ENCODE data around the gene TRAP1. TPM values are rescaled to one million over a fixed set of nuclear protein-coding genes. Genes with fewer than 3 reads are reported as not detected.
"Not testable (repeated sequence)": the region's sequence is repeated elsewhere in the genome, so short reads cannot be mapped to it uniquely, and the experiment has no call there.

The TRAP1 gene
- total and polyA plus RNA-seq, 10 donors, result 33.7 to 97.1 (median 53.1) TPM

DNA sequence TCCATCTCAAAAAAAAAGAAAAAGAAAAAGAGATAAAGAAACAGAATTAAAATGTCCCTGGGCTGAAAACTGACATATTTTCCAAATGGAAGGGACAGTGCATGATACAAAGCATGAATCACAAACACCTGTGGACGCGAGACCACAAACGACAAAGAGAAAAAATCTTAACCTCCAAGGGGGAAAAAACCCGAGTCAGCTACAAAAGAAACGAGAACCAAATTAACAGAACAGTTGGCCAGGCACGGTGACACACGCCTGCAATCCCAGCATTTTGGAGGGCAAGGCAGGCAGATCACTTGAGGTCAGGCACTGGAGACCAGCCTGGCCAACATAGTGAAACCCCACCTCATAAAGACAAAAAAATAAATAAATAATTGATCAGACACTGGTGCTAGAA lies 1.9 kb downstream of the TRAP1 start:
- H3K4me3 ChIP-seq, result no peak overlapping the region
- intact Hi-C loops (cut with DNase I; ENCODE audit: low total_unique reads), result no loop called here
- no peak overlapping the region for H3K27ac ChIP-seq
- peaks cover 7 to 54% (median 27%) of the 10 kb centered on the region in 6 donors for H3K4me1 ChIP-seq
- no peak for DNase-seq
- H3K9me3 ChIP-seq, result no peaks in the 10 kb centered on the region
- H3K36me3 ChIP-seq, result peaks cover 0 to 17% (median 2%) of the 10 kb centered on the region in 6 donors
- no peaks in the 10 kb centered on the region for H3K27me3 ChIP-seq (replicated peaks in 1 of 7)
- TF ChIP-seq, protein P1, sequence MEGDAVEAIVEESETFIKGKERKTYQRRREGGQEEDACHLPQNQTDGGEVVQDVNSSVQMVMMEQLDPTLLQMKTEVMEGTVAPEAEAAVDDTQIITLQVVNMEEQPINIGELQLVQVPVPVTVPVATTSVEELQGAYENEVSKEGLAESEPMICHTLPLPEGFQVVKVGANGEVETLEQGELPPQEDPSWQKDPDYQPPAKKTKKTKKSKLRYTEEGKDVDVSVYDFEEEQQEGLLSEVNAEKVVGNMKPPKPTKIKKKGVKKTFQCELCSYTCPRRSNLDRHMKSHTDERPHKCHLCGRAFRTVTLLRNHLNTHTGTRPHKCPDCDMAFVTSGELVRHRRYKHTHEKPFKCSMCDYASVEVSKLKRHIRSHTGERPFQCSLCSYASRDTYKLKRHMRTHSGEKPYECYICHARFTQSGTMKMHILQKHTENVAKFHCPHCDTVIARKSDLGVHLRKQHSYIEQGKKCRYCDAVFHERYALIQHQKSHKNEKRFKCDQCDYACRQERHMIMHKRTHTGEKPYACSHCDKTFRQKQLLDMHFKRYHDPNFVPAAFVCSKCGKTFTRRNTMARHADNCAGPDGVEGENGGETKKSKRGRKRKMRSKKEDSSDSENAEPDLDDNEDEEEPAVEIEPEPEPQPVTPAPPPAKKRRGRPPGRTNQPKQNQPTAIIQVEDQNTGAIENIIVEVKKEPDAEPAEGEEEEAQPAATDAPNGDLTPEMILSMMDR (IDR thresholded peaks at IDR 0.05 in 8 of 11, conservative IDR thresholded peaks at IDR 0.05 in 3 of 11), result no peak
- no peak for TF ChIP-seq POLR2A (IDR thresholded peaks at IDR 0.05)
- TF ChIP-seq POLR2AphosphoS5 (IDR thresholded peaks at IDR 0.05), result no peak
- WGBS, 5 donors, result 83 to 87% (median 87%) methylated on average over 7 of the region's 7 CpGs

DNA sequence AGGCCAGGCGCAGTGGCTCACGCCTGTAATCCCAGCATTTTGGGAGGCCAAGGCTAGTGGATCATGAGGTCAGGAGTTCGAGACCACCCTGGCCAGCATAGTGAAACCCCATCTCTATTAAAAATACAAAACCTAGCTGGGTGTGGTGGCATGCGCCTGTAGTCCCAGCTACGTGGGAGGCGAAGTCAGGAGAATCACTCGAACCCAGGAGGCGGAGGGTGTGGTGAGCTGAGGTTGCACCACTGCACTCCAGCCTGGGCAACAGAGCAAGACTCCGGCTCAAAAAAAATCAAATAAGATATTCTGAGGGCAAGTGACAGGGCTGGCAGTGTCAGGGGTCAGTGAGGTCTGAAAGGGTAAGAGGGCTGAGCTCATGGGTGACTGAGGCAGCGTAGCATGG lies 2.9 kb downstream of the TRAP1 start:
- DNase-seq; H3K9me3 ChIP-seq; H3K4me3 ChIP-seq; H3K27me3 ChIP-seq (replicated peaks in 1 of 7); intact Hi-C loops (cut with DNase I; ENCODE audit: low total_unique reads); H3K27ac ChIP-seq: not testable (repeated sequence)
- Histone ChIP-seq H3K4me1 (peaks cover 7 to 54% (median 27%) of the 10 kb centered on the region in 6 donors), H3K36me3 (peaks cover 0 to 21% (median 2%) of the 10 kb centered on the region in 6 donors)
- WGBS, 5 donors, result 96 to 99% (median 98%) methylated on average over 10 of the region's 10 CpGs

- Histone ChIP-seq H3K36me3 (peaks cover 0 to 25% (median 2%) of the 10 kb centered on the region in 6 donors), H3K4me3 (no peak overlapping the region), H3K27ac (no peak overlapping the region), H3K4me1 (peaks cover 7 to 54% (median 27%) of the 10 kb centered on the region in 6 donors), H3K27me3 (replicated peaks in 1 of 7) (no peaks in the 10 kb centered on the region), H3K9me3 (no peaks in the 10 kb centered on the region)
- 90 to 95% (median 93%) methylated on average over 15 of the region's 15 CpGs for WGBS, 5 donors
- no peak for DNase-seq
- TF ChIP-seq POLR2A (IDR thresholded peaks at IDR 0.05) (no peak), POLR2AphosphoS5 (IDR thresholded peaks at IDR 0.05) (no peak)
- TF ChIP-seq, protein P1 (IDR thresholded peaks at IDR 0.05 in 8 of 11, conservative IDR thresholded peaks at IDR 0.05 in 3 of 11), result no peak
- intact Hi-C loops (cut with DNase I; ENCODE audit: low total_unique reads), result no loop called here
Observed at GRCh38 chr16:3713587-3714242, 3.6 kb downstream of the TRAP1 start.

- Histone ChIP-seq H3K27ac (no peak overlapping the region), H3K9me3 (no peaks in the 10 kb centered on the region), H3K36me3 (peaks cover 0 to 25% (median 2%) of the 10 kb centered on the region in 6 donors), H3K4me3 (no peak overlapping the region), H3K4me1 (peaks cover 7 to 48% (median 22%) of the 10 kb centered on the region in 6 donors), H3K27me3 (replicated peaks in 1 of 7) (no peaks in the 10 kb centered on the region)
- 87 to 93% (median 88%) methylated on average over 16 of the region's 16 CpGs for WGBS, 5 donors
- intact Hi-C loops (cut with DNase I; ENCODE audit: low total_unique reads), result no loop called here
- TF ChIP-seq POLR2A (IDR thresholded peaks at IDR 0.05) (no peak), POLR2AphosphoS5 (IDR thresholded peaks at IDR 0.05) (no peak)
- TF ChIP-seq, protein P1 (IDR thresholded peaks at IDR 0.05 in 8 of 11, conservative IDR thresholded peaks at IDR 0.05 in 3 of 11), result no peak
- DNase-seq, result no peak
Observed at GRCh38 chr16:3712861-3713372, 4.4 kb downstream of the TRAP1 start.
